GM12878 (cell line): Measurements from ENCODE around the gene DYNC1I1. TPM values are rescaled to one million over a fixed set of nuclear protein-coding genes. Genes with fewer than 3 reads are reported as not detected.

ENCODE experiments used
- ATAC-seq: fragments of 200-7000 bp; cut with Tn5 transposase; 3 replicates; pipeline ENCODE4 v1.9.1; 2020; ENCODE audit warnings: mild to moderate bottlenecking, moderate library complexity
- BruUV-seq: library from RNA; stranded (reverse); fragments of 400-500 nt; replicated peaks from 2 replicates; lab custom pipeline; 2021; lab: Mats Ljungman, UMichigan
- CTCF ChIA-PET: fragments of 300-600 bp; sonication (Branson Sonifier 250); formaldehyde crosslinking; extraction: SDS; loops from one replicate; lab custom pipeline; 2021; ENCODE audit warnings: inconsistent platforms; lab: Yijun Ruan, JAX
- POLR2A ChIA-PET: fragments of 350-600 bp; formaldehyde crosslinking; extraction: SDS; loops from one replicate; lab custom pipeline; 2021; ENCODE audit warnings: inconsistent platforms; lab: Charles Lee
- RAD21 ChIA-PET: fragments of 300-600 bp; sonication (Branson Sonifier 250); formaldehyde crosslinking; loops from one replicate; lab custom pipeline; 2023; ENCODE audit warnings: antibody characterized with exemption; ENCODE audit not compliant: unreplicated experiment; lab: Charles Lee
- SMC1A ChIA-PET: fragments of 300-600 bp; sonication (Branson Sonifier 250); formaldehyde crosslinking; loops from one replicate; lab custom pipeline; 2023; ENCODE audit not compliant: unreplicated experiment, uncharacterized antibody; lab: Charles Lee
- DNase-seq: peaks from one replicate; pipeline ENCODE4 v3.0.0-alpha.2; 2011; ENCODE audit warnings: low read depth, low spot score
- FAIRE-seq: peaks from 3 replicates; lab custom pipeline; 2011; peaks lifted over from hg19 to GRCh38; lab: Jason Lieb, UNC
- H2AFZ ChIP-seq: 2 replicates; pipeline ENCODE4 v1.6.0; 2011; ENCODE audit warnings: low read depth, low read length, control low read depth; ENCODE audit not compliant: control insufficient read depth
- H3K27ac ChIP-seq: 2 replicates; pipeline ENCODE4 v1.5.1; 2011; ENCODE audit warnings: control low read depth; ENCODE audit not compliant: control insufficient read depth, insufficient read depth
- H3K27me3 ChIP-seq, 2 experiments: replicated peaks in 1 of 2; 2 replicates each; pipeline versions ENCODE4 v1.6.0 to v1.6.1; 2011; ENCODE audit warnings: low read length in 1 of 2; ENCODE audit not compliant: control insufficient read depth in 2 of 2, insufficient read depth in 2 of 2
- H3K36me3 ChIP-seq, 2 experiments: 2 replicates each; pipeline ENCODE4 v1.5.1; 2011; ENCODE audit warnings: low read length in 1 of 2; ENCODE audit not compliant: control insufficient read depth in 2 of 2, insufficient read depth in 2 of 2
- H3K4me1 ChIP-seq: 2 replicates; pipeline ENCODE4 v1.6.1; 2011; ENCODE audit warnings: mild to moderate bottlenecking, low read length, moderate library complexity, mixed read lengths; ENCODE audit not compliant: control insufficient read depth, insufficient read depth
- H3K4me2 ChIP-seq: 2 replicates; pipeline ENCODE4 v1.6.0; 2011; ENCODE audit warnings: control low read depth; ENCODE audit not compliant: control insufficient read depth, insufficient read depth
- H3K4me3 ChIP-seq: fragments of 200-600 bp; sonication (generic); 2 replicates; pipeline ENCODE4 v1.5.1; 2016
- H3K79me2 ChIP-seq: 2 replicates; pipeline ENCODE4 v1.6.0; 2011; ENCODE audit warnings: low read length; ENCODE audit not compliant: control insufficient read depth, insufficient read depth
- H3K9ac ChIP-seq: 2 replicates; pipeline ENCODE4 v1.8.0; 2011; ENCODE audit warnings: low read length, control low read depth, mixed read lengths; ENCODE audit not compliant: control insufficient read depth, insufficient read depth
- H3K9me3 ChIP-seq: replicated peaks from 3 replicates; pipeline ENCODE4 v1.5.1; 2011; ENCODE audit warnings: mild to moderate bottlenecking, low read length; ENCODE audit not compliant: control insufficient read depth, insufficient read depth
- H4K20me1 ChIP-seq: 2 replicates; pipeline ENCODE4 v1.6.0; 2011; ENCODE audit not compliant: control insufficient read depth, insufficient read depth
- FOS ChIP-seq: IDR thresholded peaks from 3 replicates; pipeline ENCODE4 v1.6.1; 2011; ENCODE audit warnings: borderline replicate concordance; ENCODE audit not compliant: insufficient read length; ENCODE audit errors: extremely low read depth
- HDAC2 ChIP-seq: fragments of 200-600 bp; sonication (generic); IDR thresholded peaks from 2 replicates; pipeline ENCODE4 v1.6.1; 2017
- KDM1A ChIP-seq: fragments of 200-600 bp; sonication (generic); IDR thresholded peaks from 2 replicates; pipeline ENCODE4 v1.6.1; 2016; ENCODE audit warnings: borderline replicate concordance
- RAD21 ChIP-seq: IDR thresholded peaks from 2 replicates; pipeline ENCODE4 v1.6.1; 2011; ENCODE audit warnings: mild to moderate bottlenecking, low read depth, low read length, moderate library complexity; ENCODE audit not compliant: insufficient read depth
- RB1 ChIP-seq: fragments of 450-650 bp; formaldehyde crosslinking; IDR thresholded peaks from 2 replicates; pipeline ENCODE4 v1.6.1; 2017; ENCODE audit warnings: mild to moderate bottlenecking, borderline replicate concordance
- SMC3 ChIP-seq: IDR thresholded peaks from 2 replicates; pipeline ENCODE4 v1.6.1; 2011; ENCODE audit warnings: low read length, improper control_type of control experiment, borderline replicate concordance
- ZBED1 ChIP-seq: IDR thresholded peaks from 2 replicates; pipeline ENCODE4 v1.6.1; 2016; ENCODE audit warnings: borderline replicate concordance
- ZBTB4 ChIP-seq: fragments of 450-650 bp; formaldehyde crosslinking; IDR thresholded peaks from 2 replicates; pipeline ENCODE4 v1.4.0; 2022; ENCODE audit warnings: mild to moderate bottlenecking, moderate library complexity
- WGBS: methylation state at CpG from one replicate; pipeline ENCODE4 v1.1.6; 2016; ENCODE audit warnings: low lambda C conversion rate; ENCODE audit not compliant: insufficient replicate concordance, insufficient coverage; ENCODE audit errors: missing lambda C conversion rate; 5-methylcytosine and 5-hydroxymethylcytosine counted together
- in situ Hi-C: fragments of 300-500 bp; cut with MboI; formaldehyde crosslinking; loops from 9 replicates; pipeline ENCODE4 v1.14.3; 2018; ENCODE audit warnings: mixed read lengths
- intact Hi-C: fragments of 100-400 bp; cut with micrococcal nuclease; formaldehyde crosslinking; loops from one replicate; pipeline ENCODE4 v1.14.2; 2022; ENCODE audit not compliant: unreplicated experiment
- polyA plus RNA-seq, 11 experiments: library from polyadenylated mRNA; depleted of rRNA in 4 of 11; unstranded in 6 of 11; stranded (reverse) in 5 of 11; fragments of >200 nt; fragmentation: Nextera tagmentation in 4 of 11; fragmentation: Illumina TruSeq in 1 of 11; extraction: Ambion mirVana in 4 of 11; extraction: Trizol in 1 of 11; gene quantifications; 1 replicate in 1 of 11; 2 replicates in 10 of 11; pipeline versions ENCODE4 v1.2.1 to v1.2.3, GENCODE V29; 2011 to 2016; ENCODE audit warnings: inconsistent platforms in 2 of 11, missing spikeins in 2 of 11, low read depth in 1 of 11
- total RNA-seq, 4 experiments: library from RNA; depleted of rRNA in 3 of 4; stranded (reverse); fragments of >200 nt in 3 of 4; fragmentation: Illumina TruSeq in 1 of 4; extraction: Trizol in 1 of 4; gene quantifications; 2 replicates each; pipeline versions ENCODE4 v1.2.1 to v1.2.3, GENCODE V29; 2013 to 2021
- TF ChIP-seq, protein P1 (sequence below), 3 experiments: IDR thresholded peaks in 2 of 3; conservative IDR thresholded peaks in 1 of 3; 2 replicates each; pipeline ENCODE4 v1.5.1; 2011; ENCODE audit warnings: low read depth in 3 of 3, low read length in 3 of 3, mild to moderate bottlenecking in 3 of 3, control low read depth in 2 of 3, moderate library complexity in 2 of 3, inconsistent platforms in 1 of 3, mixed read lengths in 1 of 3; ENCODE audit not compliant: control insufficient read depth in 2 of 3, insufficient read depth in 1 of 3; ENCODE audit errors: extremely low read depth in 1 of 3

The DYNC1I1 gene
- total and polyA plus RNA-seq, 10 of the 15 experiments (the other 5 are each of a cell fraction or from before 2014, with no cell fraction given), result 0.05 to 0.91 (median 0.14) TPM; not detected in 3

DNA sequence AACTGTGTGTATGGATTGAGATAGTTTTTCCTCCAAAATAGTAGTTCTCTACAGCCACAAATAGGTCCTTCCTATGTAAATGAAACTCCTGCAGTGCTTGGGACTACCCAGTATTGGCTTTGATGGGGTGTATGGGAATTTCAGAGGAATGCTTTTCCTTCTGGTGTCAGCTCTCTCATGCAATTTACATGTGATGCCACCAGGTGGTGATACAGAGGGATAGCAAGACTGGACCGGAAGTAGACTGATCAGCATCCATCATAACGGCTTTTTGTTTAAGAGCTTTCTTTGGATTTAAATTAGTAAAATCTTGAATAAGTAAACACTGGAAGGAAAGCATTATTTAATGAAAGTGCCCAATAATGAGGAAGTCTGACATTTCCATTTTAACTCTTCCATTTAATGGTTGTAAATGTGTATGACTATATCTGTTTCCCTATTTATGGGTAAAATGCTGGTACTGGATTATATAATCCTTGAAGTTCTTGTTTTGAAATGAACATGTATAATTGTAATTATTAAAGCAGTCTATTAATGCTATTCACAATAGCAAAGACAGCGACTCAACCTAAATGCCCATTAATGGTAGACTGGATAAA, 22.7 kb downstream of the DYNC1I1 start:
- in situ Hi-C loops (no loop called here), intact Hi-C loops (loop anchor here (2.0 to 5.0 kb wide), 2 partner anchors 76 to 78 kb away; no protein-coding TSS in a partner anchor)
- H3K4me2 ChIP-seq, result no peak overlapping the region
- FAIRE-seq (no peak), DNase-seq (no peak), ATAC-seq (peak; percentile 70)
- no peaks in the 10 kb centered on the region for H3K4me1 ChIP-seq
- peaks cover 0 to 2% of the 10 kb centered on the region in 2 experiments; a peak in 1 of 4 replicates for H3K27me3 ChIP-seq
- ChIA-PET RAD21 (interaction anchor here (0.9 to 1.9 kb wide), 7 partner anchors 60 to 283 kb away, joined by 3 to 7 read pairs (median 4); no protein-coding TSS in a partner anchor), CTCF (interaction anchor here (0.6 to 5.3 kb wide), 25 partner anchors 10 to 1972 kb away, joined by 3 to 52 read pairs (median 4); no protein-coding TSS in a partner anchor), POLR2A (interaction anchor here (0.6 kb wide), 1 partner anchor 17 kb away, joined by 6 read pairs; no protein-coding TSS in a partner anchor), SMC1A (interaction anchor here (0.9 to 6.4 kb wide), 5 partner anchors 9 to 77 kb away, joined by 3 to 45 read pairs (median 8); no protein-coding TSS in a partner anchor)
- peak; percentile 3; the same call in 1 of the 2 replicates for TF ChIP-seq SMC3
- TF ChIP-seq, protein P1, sequence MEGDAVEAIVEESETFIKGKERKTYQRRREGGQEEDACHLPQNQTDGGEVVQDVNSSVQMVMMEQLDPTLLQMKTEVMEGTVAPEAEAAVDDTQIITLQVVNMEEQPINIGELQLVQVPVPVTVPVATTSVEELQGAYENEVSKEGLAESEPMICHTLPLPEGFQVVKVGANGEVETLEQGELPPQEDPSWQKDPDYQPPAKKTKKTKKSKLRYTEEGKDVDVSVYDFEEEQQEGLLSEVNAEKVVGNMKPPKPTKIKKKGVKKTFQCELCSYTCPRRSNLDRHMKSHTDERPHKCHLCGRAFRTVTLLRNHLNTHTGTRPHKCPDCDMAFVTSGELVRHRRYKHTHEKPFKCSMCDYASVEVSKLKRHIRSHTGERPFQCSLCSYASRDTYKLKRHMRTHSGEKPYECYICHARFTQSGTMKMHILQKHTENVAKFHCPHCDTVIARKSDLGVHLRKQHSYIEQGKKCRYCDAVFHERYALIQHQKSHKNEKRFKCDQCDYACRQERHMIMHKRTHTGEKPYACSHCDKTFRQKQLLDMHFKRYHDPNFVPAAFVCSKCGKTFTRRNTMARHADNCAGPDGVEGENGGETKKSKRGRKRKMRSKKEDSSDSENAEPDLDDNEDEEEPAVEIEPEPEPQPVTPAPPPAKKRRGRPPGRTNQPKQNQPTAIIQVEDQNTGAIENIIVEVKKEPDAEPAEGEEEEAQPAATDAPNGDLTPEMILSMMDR (IDR thresholded peaks at IDR 0.05 in 2 of 3, conservative IDR thresholded peaks at IDR 0.05 in 1 of 3; ENCODE audit: control insufficient read depth in 2 of 3, extremely low read depth in 1 of 3, insufficient read depth in 1 of 3, low read depth in 3 of 3, low read length in 3 of 3), result peak; percentile 31 to 63 (median 56)
- no peak for TF ChIP-seq HDAC2
- TF ChIP-seq FOS, result no peak
- no peak for TF ChIP-seq KDM1A
- TF ChIP-seq RB1, result no peak
- TF ChIP-seq ZBED1, result no peak
- 0 out of 2 replicates have a peak, but pooled peaks have one; percentile 29 for TF ChIP-seq RAD21
- TF ChIP-seq ZBTB4 (CRISPR knock-in tag), result no peak
- no TSS peak for BruUV-seq
- H3K79me2 ChIP-seq, result no peaks in the 10 kb centered on the region
- 33% methylated on average over 3 of the region's 3 CpGs for WGBS
- H3K9me3 ChIP-seq, result no peaks in the 10 kb centered on the region
- H4K20me1 ChIP-seq, result no peaks in the 10 kb centered on the region
- H3K4me3 ChIP-seq, result no peak overlapping the region
- no peaks in the 10 kb centered on the region for H3K36me3 ChIP-seq
- H3K9ac ChIP-seq, result no peak overlapping the region
- H3K27ac ChIP-seq, result no peak overlapping the region
- no peak overlapping the region for H2AFZ ChIP-seq
